ENCODE data around the gene RPN1. TPM values are rescaled to one million over a fixed set of nuclear protein-coding genes. Genes with fewer than 3 reads are reported as not detected.

RPN1 gene
- total RNA-seq, 2 experiments from 2014 or later = 124 to 129 TPM

- peaks cover 32% of the 10 kb centered on the region for H3K4me1 Mint-ChIP-seq (ENCODE audit: low read depth)
- H3K27me3 Mint-ChIP-seq (ENCODE audit: low read depth) = no peaks in the 10 kb centered on the region
- intact Hi-C loops (cut with micrococcal nuclease) = loop anchor here (1.0 to 5.0 kb wide), 12 partner anchors 33 to 565 kb away; partner anchors contain the start of genes CNBP, RAB43, RAB7A and RPN1
- peak overlapping the region; percentile 89 for H3K27ac Mint-ChIP-seq
- peaks cover 39% of the 10 kb centered on the region for H3K36me3 Mint-ChIP-seq (ENCODE audit: low read depth)
- CTCF ChIA-PET = interaction anchor here (0.5 to 2.9 kb wide), 24 partner anchors 11 to 531 kb away, joined by 3 to 26 read pairs (median 4); partner anchors contain the start of genes ACAD9, RPN1 and RUVBL1
- no peaks in the 10 kb centered on the region for H3K9me3 Mint-ChIP-seq
- peak; percentile 99 for DNase-seq
- H3K4me3 Mint-ChIP-seq = peak overlapping the region; percentile 95
These were observed 32.8 kb downstream of the RPN1 start for GRCh38 chr3:128617557-128618397.

GRCh38 chr3:128617270-128617556, 33.4 kb downstream of the RPN1 start:
- H3K9me3 Mint-ChIP-seq = no peaks in the 10 kb centered on the region
- H3K4me3 Mint-ChIP-seq = peak overlapping the region; percentile 95
- intact Hi-C loops (cut with micrococcal nuclease) = loop anchor here (1.0 to 5.0 kb wide), 10 partner anchors 33 to 505 kb away; partner anchors contain the start of genes RAB43 and RPN1
- peaks cover 32% of the 10 kb centered on the region for H3K4me1 Mint-ChIP-seq (ENCODE audit: low read depth)
- peaks cover 38% of the 10 kb centered on the region for H3K36me3 Mint-ChIP-seq (ENCODE audit: low read depth)
- H3K27me3 Mint-ChIP-seq (ENCODE audit: low read depth) = no peaks in the 10 kb centered on the region
- peak overlapping the region; percentile 89 for H3K27ac Mint-ChIP-seq
- CTCF ChIA-PET = interaction anchor here (0.5 to 2.9 kb wide), 24 partner anchors 11 to 530 kb away, joined by 3 to 26 read pairs (median 4); partner anchors contain the start of genes ACAD9, RPN1 and RUVBL1
- DNase-seq = no peak

DNA sequence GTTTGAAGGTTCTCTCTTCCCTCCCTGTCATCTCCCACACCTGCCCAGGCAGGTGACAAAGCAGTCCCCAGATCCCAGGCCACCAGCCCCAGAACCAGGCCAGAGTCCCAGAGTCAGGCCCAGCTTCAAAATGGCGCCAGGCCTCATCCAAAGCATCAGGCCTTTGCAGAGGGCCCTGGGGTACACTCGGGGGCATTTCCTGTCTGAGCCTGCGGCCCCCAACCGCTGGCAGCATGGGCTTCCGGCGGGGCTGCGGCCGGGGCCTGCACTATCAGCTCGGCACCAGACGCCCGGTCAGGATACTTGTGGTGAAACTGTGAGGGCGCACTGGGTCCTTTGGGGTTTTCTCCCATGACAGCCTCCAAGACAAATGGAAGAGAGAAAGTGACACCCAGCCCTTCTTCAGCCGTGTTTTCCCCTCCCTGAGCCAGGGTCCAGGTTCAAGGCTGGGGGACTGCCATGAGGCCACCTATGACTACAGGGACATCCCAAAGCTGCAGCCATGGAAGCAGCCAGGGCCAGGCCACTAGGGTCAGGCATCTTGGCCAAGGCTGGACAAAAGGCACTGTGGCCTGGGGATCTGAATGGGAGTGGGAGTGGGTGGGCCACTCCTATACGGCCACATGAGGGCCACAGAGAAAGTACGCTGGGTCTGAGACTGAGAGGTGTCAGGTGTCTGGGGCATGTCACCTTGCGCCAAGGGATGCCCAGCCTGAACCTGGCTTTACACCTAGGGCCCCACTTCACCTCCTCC, 33.9 kb downstream of the RPN1 start:
- H3K4me3 Mint-ChIP-seq = peak overlapping the region; percentile 95
- CTCF ChIA-PET = interaction anchor here (0.5 to 2.9 kb wide), 17 partner anchors 10 to 493 kb away, joined by 3 to 26 read pairs (median 6); partner anchors contain the start of genes ACAD9 and RUVBL1
- peaks cover 32% of the 10 kb centered on the region for H3K4me1 Mint-ChIP-seq (ENCODE audit: low read depth)
- peaks cover 33% of the 10 kb centered on the region for H3K36me3 Mint-ChIP-seq (ENCODE audit: low read depth)
- no peak for DNase-seq
- H3K27ac Mint-ChIP-seq = peak overlapping the region; percentile 89
- intact Hi-C loops (cut with micrococcal nuclease) = loop anchor here (1.0 to 5.0 kb wide), 10 partner anchors 34 to 506 kb away; partner anchors contain the start of genes RAB43 and RPN1
- H3K27me3 Mint-ChIP-seq (ENCODE audit: low read depth) = no peaks in the 10 kb centered on the region
- H3K9me3 Mint-ChIP-seq = no peaks in the 10 kb centered on the region

DNA sequence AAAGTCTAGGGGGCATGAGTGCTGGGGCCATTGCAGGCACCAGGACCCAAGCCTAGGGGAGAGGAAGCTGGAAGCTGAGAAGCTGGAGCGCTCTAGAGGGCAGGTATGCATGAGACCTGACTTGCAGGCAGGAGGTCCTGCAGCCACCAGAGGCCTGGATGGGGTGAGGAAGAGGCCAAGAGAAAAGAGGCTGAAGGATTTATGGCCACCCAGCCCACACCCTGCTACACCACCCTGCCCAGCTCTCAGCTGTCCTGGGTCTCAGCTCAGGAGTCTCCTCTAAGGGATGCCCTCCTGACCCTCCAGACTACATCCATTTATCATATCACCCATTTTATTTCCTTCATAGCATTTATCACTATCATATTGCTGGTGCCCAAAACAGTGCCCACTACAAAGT, 36.5 kb downstream of the RPN1 start:
- intact Hi-C loops (cut with micrococcal nuclease) = no loop called here
- CTCF ChIA-PET = interaction anchor here (1.2 kb wide), 1 partner anchor 188 kb away, joined by 3 read pairs; no protein-coding TSS in a partner anchor
- Mint-ChIP-seq H3K27ac (no peak overlapping the region), H3K36me3 (ENCODE audit: low read depth) (peaks cover 14% of the 10 kb centered on the region), H3K4me3 (no peak overlapping the region), H3K4me1 (ENCODE audit: low read depth) (peaks cover 14% of the 10 kb centered on the region), H3K9me3 (no peaks in the 10 kb centered on the region), H3K27me3 (ENCODE audit: low read depth) (no peaks in the 10 kb centered on the region)
- no peak for DNase-seq

DNA sequence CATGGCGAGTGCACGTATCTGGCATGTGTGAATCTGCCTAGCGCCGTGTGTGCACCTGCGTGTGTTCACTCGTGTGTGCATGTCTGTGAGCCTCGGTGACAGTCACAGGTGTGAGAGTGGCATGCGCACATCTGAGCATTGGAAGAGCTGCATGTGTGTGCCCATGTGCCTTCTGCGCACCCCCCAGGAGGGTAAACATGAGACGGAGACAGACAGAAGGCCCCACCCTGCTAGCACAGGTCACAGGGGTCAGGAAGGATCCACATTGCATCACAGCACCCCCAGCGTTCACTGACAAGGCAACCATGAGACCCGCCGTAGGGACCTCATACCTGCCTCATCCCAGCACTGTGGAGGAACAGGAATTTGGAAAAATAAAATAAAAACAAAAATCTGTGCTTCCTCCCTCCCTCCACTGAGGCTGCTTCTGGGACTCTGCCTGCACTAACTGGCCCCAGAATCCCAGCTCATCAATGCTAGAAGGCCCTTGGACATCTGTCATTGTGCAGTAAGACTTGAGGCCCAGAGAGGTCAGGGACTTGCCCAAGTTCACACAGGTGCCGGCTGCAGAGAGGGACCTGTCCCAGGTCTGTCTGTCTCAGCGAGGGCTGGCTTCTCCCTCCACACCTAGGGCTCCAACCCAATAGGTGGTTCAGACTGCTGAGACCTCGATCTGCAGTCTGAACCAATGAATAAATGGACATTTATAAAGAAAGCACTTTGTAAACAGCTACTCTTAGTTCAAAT, 37.4 kb downstream of the RPN1 start:
- H3K9me3 Mint-ChIP-seq = no peaks in the 10 kb centered on the region
- no peak overlapping the region for H3K27ac Mint-ChIP-seq
- DNase-seq = no peak
- intact Hi-C loops (cut with micrococcal nuclease) = no loop called here
- H3K36me3 Mint-ChIP-seq (ENCODE audit: low read depth) = peaks cover 6% of the 10 kb centered on the region
- no peak overlapping the region for H3K4me3 Mint-ChIP-seq
- H3K27me3 Mint-ChIP-seq (ENCODE audit: low read depth) = no peaks in the 10 kb centered on the region
- peaks cover 8% of the 10 kb centered on the region for H3K4me1 Mint-ChIP-seq (ENCODE audit: low read depth)
- CTCF ChIA-PET = interaction anchor here (0.5 to 1.2 kb wide), 2 partner anchors 187 to 243 kb away, joined by 3 read pairs; no protein-coding TSS in a partner anchor

GRCh38 chr3:128610451-128611070, 40.1 kb downstream of the RPN1 start:
- DNase-seq = no peak
- Mint-ChIP-seq H3K4me3 (no peak overlapping the region), H3K4me1 (ENCODE audit: low read depth) (peaks cover 2% of the 10 kb centered on the region), H3K27me3 (ENCODE audit: low read depth) (peaks cover 2% of the 10 kb centered on the region), H3K27ac (no peak overlapping the region), H3K36me3 (ENCODE audit: low read depth) (no peaks in the 10 kb centered on the region), H3K9me3 (no peaks in the 10 kb centered on the region)
- intact Hi-C loops (cut with micrococcal nuclease) = no loop called here
- CTCF ChIA-PET = no interaction called here

GRCh38 chr3:128609294-128609693, 41.3 kb downstream of the RPN1 start:
- no peaks in the 10 kb centered on the region for H3K36me3 Mint-ChIP-seq (ENCODE audit: low read depth)
- H3K4me1 Mint-ChIP-seq (ENCODE audit: low read depth) = peaks cover 2% of the 10 kb centered on the region
- H3K9me3 Mint-ChIP-seq = no peaks in the 10 kb centered on the region
- H3K27me3 Mint-ChIP-seq (ENCODE audit: low read depth) = peaks cover 2% of the 10 kb centered on the region
- intact Hi-C loops (cut with micrococcal nuclease) = loop anchor here (2.0 kb wide), 2 partner anchors 112 to 534 kb away; no protein-coding TSS in a partner anchor
- CTCF ChIA-PET = interaction anchor here (0.6 to 5.0 kb wide), 16 partner anchors 8 to 406 kb away, joined by 3 to 26 read pairs (median 4); no protein-coding TSS in a partner anchor
- H3K27ac Mint-ChIP-seq = no peak overlapping the region
- H3K4me3 Mint-ChIP-seq = no peak overlapping the region
- DNase-seq = peak; percentile 18

DNA sequence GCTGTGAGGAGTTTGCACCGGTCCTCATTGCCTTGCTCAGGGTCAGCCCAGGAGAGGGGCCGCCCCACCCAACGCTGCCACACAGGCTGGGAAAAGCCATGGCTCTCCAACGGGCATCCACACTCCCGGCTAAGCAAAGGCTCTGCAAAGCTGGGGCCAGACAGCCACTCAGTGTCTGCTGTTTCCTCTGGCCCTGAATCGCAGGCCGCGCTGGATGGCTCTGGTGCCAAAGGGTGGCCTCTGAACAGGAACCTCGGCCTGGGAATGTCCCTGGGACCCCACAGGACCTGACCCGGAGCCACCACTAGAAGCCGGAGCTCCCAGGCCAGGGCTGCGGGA, 42.9 kb downstream of the RPN1 start:
- Mint-ChIP-seq H3K27me3 (ENCODE audit: low read depth) (peaks cover 2% of the 10 kb centered on the region), H3K4me1 (ENCODE audit: low read depth) (peaks cover 2% of the 10 kb centered on the region), H3K27ac (no peak overlapping the region), H3K4me3 (no peak overlapping the region), H3K36me3 (ENCODE audit: low read depth) (no peaks in the 10 kb centered on the region), H3K9me3 (no peaks in the 10 kb centered on the region)
- no peak for DNase-seq
- intact Hi-C loops (cut with micrococcal nuclease) = loop anchor here (1.0 to 2.0 kb wide), 5 partner anchors 23 to 533 kb away; no protein-coding TSS in a partner anchor
- CTCF ChIA-PET = interaction anchor here (0.7 to 5.0 kb wide), 9 partner anchors 9 to 512 kb away, joined by 3 to 26 read pairs (median 7); no protein-coding TSS in a partner anchor

DNA sequence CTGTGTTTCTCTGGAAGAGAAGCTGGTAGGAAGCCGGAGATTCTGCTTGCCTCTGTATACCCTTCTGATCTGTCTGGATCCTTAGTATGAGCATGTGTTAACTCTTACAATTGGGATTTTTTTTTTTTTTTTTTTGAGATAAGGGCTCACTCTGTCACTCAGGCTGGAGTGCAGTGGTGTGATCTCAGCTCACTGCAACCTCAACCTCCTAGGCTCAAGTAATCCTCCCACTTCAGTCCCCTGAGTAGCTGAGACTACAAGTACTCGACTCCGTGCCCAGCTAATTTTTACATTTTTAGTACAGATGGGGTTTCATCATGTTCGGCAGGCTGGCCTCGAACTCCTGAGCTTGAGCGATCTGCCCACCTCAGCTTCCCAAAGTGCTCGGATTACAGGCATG, 44.5 kb downstream of the RPN1 start:
- Mint-ChIP-seq H3K9me3 (no peaks in the 10 kb centered on the region), H3K36me3 (ENCODE audit: low read depth) (no peaks in the 10 kb centered on the region), H3K4me1 (ENCODE audit: low read depth) (peaks cover 2% of the 10 kb centered on the region), H3K27me3 (ENCODE audit: low read depth) (peaks cover 2% of the 10 kb centered on the region), H3K27ac (no peak overlapping the region), H3K4me3 (no peak overlapping the region)
- intact Hi-C loops (cut with micrococcal nuclease) = no loop called here
- CTCF ChIA-PET = interaction anchor here (0.8 to 5.0 kb wide), 8 partner anchors 11 to 181 kb away, joined by 3 to 26 read pairs (median 6); no protein-coding TSS in a partner anchor
- no peak for DNase-seq

- H3K4me1 Mint-ChIP-seq (ENCODE audit: low read depth) = peaks cover 2% of the 10 kb centered on the region
- peaks cover 2% of the 10 kb centered on the region for H3K27me3 Mint-ChIP-seq (ENCODE audit: low read depth)
- H3K36me3 Mint-ChIP-seq (ENCODE audit: low read depth) = no peaks in the 10 kb centered on the region
- CTCF ChIA-PET = interaction anchor here (0.8 to 5.0 kb wide), 5 partner anchors 12 to 180 kb away, joined by 3 to 26 read pairs (median 4); no protein-coding TSS in a partner anchor
- H3K9me3 Mint-ChIP-seq = no peaks in the 10 kb centered on the region
- no peak for DNase-seq
- no peak overlapping the region for H3K27ac Mint-ChIP-seq
- no peak overlapping the region for H3K4me3 Mint-ChIP-seq
- intact Hi-C loops (cut with micrococcal nuclease) = no loop called here
These were observed 45.2 kb downstream of the RPN1 start for GRCh38 chr3:128605091-128606046.
